Measurements from ENCODE around the gene ITGAL.
"Not testable (repeated sequence)": the region's sequence is repeated elsewhere in the genome, so short reads cannot be mapped to it uniquely, and the experiment has no call there.

The ITGAL gene

GRCh38 chr16:30528799-30529457 lies 56.4 kb downstream of the ITGAL start:
- no peak for DNase-seq

- DNase-seq = no peak
These were observed 57.9 kb downstream of the ITGAL start for GRCh38 chr16:30530163-30531037.

- no peak for DNase-seq
These were observed 60.0 kb downstream of the ITGAL start for GRCh38 chr16:30532285-30533145.

GRCh38 chr16:30533146-30533522 lies 60.6 kb downstream of the ITGAL start:
- DNase-seq = no peak

- DNase-seq = peak; percentile 22
These were observed 61.3 kb downstream of the ITGAL start for GRCh38 chr16:30533748-30534367.

- peak; percentile 94 for DNase-seq
These were observed 62.0 kb downstream of the ITGAL start, which contains the start of gene ZNF747 for GRCh38 chr16:30534368-30535105. ZNF747 (minus strand) TSS chr16:30534858; CDS start chr16:30534679, 179 bp downstream.

- DNase-seq = peak; percentile 66
These were observed 62.7 kb downstream of the ITGAL start for GRCh38 chr16:30535106-30535776.

GRCh38 chr16:30535777-30536190 lies 63.2 kb downstream of the ITGAL start:
- peak; percentile 82 for DNase-seq

- not testable (repeated sequence) for DNase-seq
These were observed 64.0 kb downstream of the ITGAL start for GRCh38 chr16:30536391-30537024.

- DNase-seq = no peak
These were observed 66.7 kb downstream of the ITGAL start for GRCh38 chr16:30539000-30539964.

- DNase-seq = not testable (repeated sequence)
These were observed 67.5 kb downstream of the ITGAL start for GRCh38 chr16:30539986-30540526.

- not testable (repeated sequence) for DNase-seq
These were observed 68.4 kb downstream of the ITGAL start for GRCh38 chr16:30540916-30541464.

- no peak for DNase-seq
These were observed 69.2 kb downstream of the ITGAL start for GRCh38 chr16:30541502-30542329.

GRCh38 chr16:30543067-30543466 lies 70.5 kb downstream of the ITGAL start:
- no peak for DNase-seq

GRCh38 chr16:30546115-30546514 lies 73.6 kb downstream of the ITGAL start:
- DNase-seq = no peak

- no peak for DNase-seq
These were observed 76.1 kb downstream of the ITGAL start for GRCh38 chr16:30548416-30549253.

- DNase-seq = no peak
These were observed 79.2 kb downstream of the ITGAL start for GRCh38 chr16:30551781-30552180.

All from NCI-H146 (cell line).